ENCODE measurements around the gene SPECC1.
A peak's percentile ranks its signal among the peaks of the same experiment; 100 is the strongest.

The SPECC1 gene

GRCh38 chr17:20153231-20153630 is 144.1 kb downstream of the SPECC1 start:
- no peak overlapping the region for H3K4me3 ChIP-seq (ENCODE audit: low read length)
- no peak for TF ChIP-seq CTCF (conservative IDR thresholded peaks at IDR 0.05; ENCODE audit: low read depth, low read length)

DNA sequence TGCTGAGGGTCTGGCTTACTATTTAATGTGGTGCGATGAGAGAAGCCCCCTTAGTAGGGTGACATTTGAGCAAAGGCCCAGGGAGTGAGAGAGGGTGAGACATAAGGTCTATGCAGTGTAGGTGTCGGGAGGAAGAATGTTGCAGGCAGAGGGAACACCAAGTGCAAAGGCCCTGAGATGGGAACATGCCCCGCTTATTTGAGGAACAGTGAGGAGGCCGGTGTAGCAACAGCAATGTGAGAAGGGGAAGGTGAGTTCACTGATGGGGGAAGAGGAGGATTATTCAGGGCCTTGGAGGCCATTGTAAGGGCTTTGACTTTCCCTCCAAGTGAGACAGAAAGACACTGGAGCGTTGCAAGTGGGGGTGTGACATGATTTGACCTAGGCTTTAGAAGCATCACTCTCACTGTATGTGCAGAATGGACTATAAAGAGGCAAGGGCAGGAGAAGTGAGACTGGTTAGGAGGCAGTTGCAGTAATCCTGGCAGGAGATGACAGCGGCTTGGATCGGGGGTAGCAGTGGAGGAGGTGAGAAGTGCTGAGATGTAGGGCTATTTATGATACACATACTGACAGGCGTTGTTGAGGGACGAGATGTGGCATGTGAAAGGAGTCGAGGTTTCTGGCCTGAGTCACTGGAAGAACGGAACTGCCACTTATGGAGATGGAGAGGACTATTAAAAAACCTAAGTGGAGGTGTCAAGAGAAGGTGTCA is 145.3 kb downstream of the SPECC1 start:
- TF ChIP-seq CTCF (conservative IDR thresholded peaks at IDR 0.05; ENCODE audit: low read depth, low read length), result no peak
- DNase-seq (ENCODE audit: low read depth), result no peak
- no peak overlapping the region for H3K4me3 ChIP-seq (ENCODE audit: low read length)

More at GRCh38 chr17:20153231-20153630, 144.1 kb downstream of the SPECC1 start:
- DNase-seq (ENCODE audit: low read depth), result no peak

- TF ChIP-seq CTCF (conservative IDR thresholded peaks at IDR 0.05; ENCODE audit: low read depth, low read length), result no peak
- peak overlapping the region; percentile 90 for H3K4me3 ChIP-seq (ENCODE audit: low read length)
- peak; percentile 94 for DNase-seq (ENCODE audit: low read depth)
These were observed 146.4 kb downstream of the SPECC1 start for GRCh38 chr17:20155258-20156195.

- no peak for TF ChIP-seq CTCF (conservative IDR thresholded peaks at IDR 0.05; ENCODE audit: low read depth, low read length)
- DNase-seq (ENCODE audit: low read depth), result no peak
- H3K4me3 ChIP-seq (ENCODE audit: low read length), result peak overlapping the region; percentile 90
These were observed 147.2 kb downstream of the SPECC1 start for GRCh38 chr17:20156196-20157000.

GRCh38 chr17:20157001-20157310 is 147.8 kb downstream of the SPECC1 start:
- no peak for TF ChIP-seq CTCF (conservative IDR thresholded peaks at IDR 0.05; ENCODE audit: low read depth, low read length)
- peak overlapping the region; percentile 90 for H3K4me3 ChIP-seq (ENCODE audit: low read length)
- no peak for DNase-seq (ENCODE audit: low read depth)

DNA sequence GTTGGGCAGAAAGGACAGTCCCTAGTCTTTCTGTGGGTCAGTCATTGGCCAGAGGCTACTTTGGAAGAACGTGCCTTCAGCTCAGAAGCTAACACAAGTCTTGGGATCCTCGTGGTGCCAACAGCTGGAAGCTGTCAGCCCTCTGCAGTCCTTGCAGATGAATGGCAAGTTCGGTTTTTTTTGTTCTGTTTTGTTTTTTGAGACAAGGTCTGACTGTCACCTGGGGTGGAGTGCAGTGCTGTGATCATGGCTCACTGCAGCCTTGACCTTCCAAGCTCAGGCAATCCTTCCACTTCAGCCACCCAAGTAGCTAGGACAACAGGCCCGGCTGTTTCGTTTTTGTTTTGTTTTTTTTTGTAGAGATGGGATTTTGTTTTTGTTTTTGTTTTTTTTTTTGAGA is 149.4 kb downstream of the SPECC1 start:
- H3K4me3 ChIP-seq (ENCODE audit: low read length), result no peak overlapping the region
- no peak for TF ChIP-seq CTCF (conservative IDR thresholded peaks at IDR 0.05; ENCODE audit: low read depth, low read length)
- DNase-seq (ENCODE audit: low read depth), result no peak

Measured in retinal pigment epithelial cell (primary cell).